Nephron (organoid): ENCODE results near the gene PDE1A.

Experiments
- H3K27ac Mint-ChIP-seq, 3 experiments: 2 replicates each; pipeline ENCODE4 v1.8.0; 2020; ENCODE audit warnings: mixed read lengths in 3 of 3, mild to moderate bottlenecking in 2 of 3, moderate library complexity in 1 of 3
- H3K27me3 Mint-ChIP-seq: 2 replicates; pipeline ENCODE4 v1.8.0; 2021; ENCODE audit warnings: low read depth, mild to moderate bottlenecking, moderate library complexity, mixed read lengths
- H3K36me3 Mint-ChIP-seq: 2 replicates; pipeline ENCODE4 v1.8.0; 2020; ENCODE audit warnings: low read depth, mixed read lengths
- H3K4me1 Mint-ChIP-seq: 2 replicates; pipeline ENCODE4 v1.8.0; 2020; ENCODE audit warnings: mixed read lengths
- H3K4me3 Mint-ChIP-seq, 3 experiments: 2 replicates each; pipeline ENCODE4 v1.8.0; 2020; ENCODE audit warnings: mild to moderate bottlenecking in 3 of 3, mixed read lengths in 3 of 3, moderate library complexity in 2 of 3
- H3K9me3 Mint-ChIP-seq: 2 replicates; pipeline ENCODE4 v1.8.0; 2020; ENCODE audit warnings: mixed read lengths
- CTCF ChIP-seq, 3 experiments: fragments of 200-600 bp; sonication (generic); IDR thresholded peaks; one replicate each; pipeline ENCODE4 v1.5.0; 2021; ENCODE audit warnings: antibody characterized with exemption in 3 of 3; ENCODE audit not compliant: unreplicated experiment in 3 of 3

Gene PDE1A

GRCh38 chr2:182191061-182191460, 235.8 kb downstream of the PDE1A start:
- H3K27ac Mint-ChIP-seq, result no peak overlapping the region
- no peaks in the 10 kb centered on the region for H3K27me3 Mint-ChIP-seq
- H3K9me3 Mint-ChIP-seq, result peaks cover 1% of the 10 kb centered on the region
- TF ChIP-seq CTCF (IDR thresholded peaks at IDR 0.05; ENCODE audit: unreplicated experiment in 3 of 3), result no peak
- H3K4me1 Mint-ChIP-seq, result peaks cover 4% of the 10 kb centered on the region
- no peak overlapping the region for H3K4me3 Mint-ChIP-seq
- no peaks in the 10 kb centered on the region for H3K36me3 Mint-ChIP-seq

GRCh38 chr2:182187130-182187529, 239.7 kb downstream of the PDE1A start:
- H3K4me3 Mint-ChIP-seq, result no peak overlapping the region
- H3K9me3 Mint-ChIP-seq, result peaks cover 21% of the 10 kb centered on the region
- peaks cover 13% of the 10 kb centered on the region for H3K36me3 Mint-ChIP-seq
- H3K27me3 Mint-ChIP-seq, result no peaks in the 10 kb centered on the region
- H3K4me1 Mint-ChIP-seq, result peaks cover 5% of the 10 kb centered on the region
- TF ChIP-seq CTCF (IDR thresholded peaks at IDR 0.05; ENCODE audit: unreplicated experiment in 3 of 3), result no peak
- peak overlapping the region in 1 of 3 experiments; percentile 12 for H3K27ac Mint-ChIP-seq

- peak; percentile 82 to 91 (median 87) for TF ChIP-seq CTCF (IDR thresholded peaks at IDR 0.05; ENCODE audit: unreplicated experiment in 3 of 3)
- no peaks in the 10 kb centered on the region for H3K27me3 Mint-ChIP-seq
- peak overlapping the region in 2 of 3 experiments; percentile 6 to 25 for H3K27ac Mint-ChIP-seq
- peaks cover 22% of the 10 kb centered on the region for H3K9me3 Mint-ChIP-seq
- peaks cover 14% of the 10 kb centered on the region for H3K36me3 Mint-ChIP-seq
- peaks cover 5% of the 10 kb centered on the region for H3K4me1 Mint-ChIP-seq
- H3K4me3 Mint-ChIP-seq, result no peak overlapping the region
Observed at GRCh38 chr2:182186132-182186735, 240.6 kb downstream of the PDE1A start.

GRCh38 chr2:182182436-182182835, 244.4 kb downstream of the PDE1A start:
- H3K4me3 Mint-ChIP-seq, result no peak overlapping the region
- H3K9me3 Mint-ChIP-seq, result peaks cover 26% of the 10 kb centered on the region
- peaks cover 14% of the 10 kb centered on the region for H3K36me3 Mint-ChIP-seq
- no peak for TF ChIP-seq CTCF (IDR thresholded peaks at IDR 0.05; ENCODE audit: unreplicated experiment in 3 of 3)
- peaks cover 5% of the 10 kb centered on the region for H3K4me1 Mint-ChIP-seq
- H3K27ac Mint-ChIP-seq, result no peak overlapping the region
- no peaks in the 10 kb centered on the region for H3K27me3 Mint-ChIP-seq

- H3K27ac Mint-ChIP-seq, result no peak overlapping the region
- H3K27me3 Mint-ChIP-seq, result no peaks in the 10 kb centered on the region
- TF ChIP-seq CTCF (IDR thresholded peaks at IDR 0.05; ENCODE audit: unreplicated experiment in 3 of 3), result no peak
- peaks cover 4% of the 10 kb centered on the region for H3K4me1 Mint-ChIP-seq
- no peak overlapping the region for H3K4me3 Mint-ChIP-seq
- H3K9me3 Mint-ChIP-seq, result peaks cover 26% of the 10 kb centered on the region
- peaks cover 14% of the 10 kb centered on the region for H3K36me3 Mint-ChIP-seq
Observed at GRCh38 chr2:182181381-182181780, 245.5 kb downstream of the PDE1A start.

- no peak for TF ChIP-seq CTCF (IDR thresholded peaks at IDR 0.05; ENCODE audit: unreplicated experiment in 3 of 3)
- Mint-ChIP-seq H3K4me1 (no peaks in the 10 kb centered on the region), H3K36me3 (peaks cover 14% of the 10 kb centered on the region), H3K9me3 (peaks cover 22% of the 10 kb centered on the region), H3K27me3 (no peaks in the 10 kb centered on the region), H3K4me3 (no peak overlapping the region), H3K27ac (no peak overlapping the region)
Observed at GRCh38 chr2:182179176-182179575, 247.7 kb downstream of the PDE1A start.
